GM21576 (cell line): ENCODE results near the gene OR52N4.
"Not testable (repeated sequence)": the region's sequence is repeated elsewhere in the genome, so short reads cannot be mapped to it uniquely, and the experiment has no call there.

Experiments used
- ATAC-seq: cut with Tn5 transposase; IDR thresholded peaks from one replicate; pipeline ENCODE4 v1.9.1; 2021; ENCODE audit warnings: mild to moderate bottlenecking, moderate library complexity; ENCODE audit not compliant: unreplicated experiment

OR52N4 gene

DNA sequence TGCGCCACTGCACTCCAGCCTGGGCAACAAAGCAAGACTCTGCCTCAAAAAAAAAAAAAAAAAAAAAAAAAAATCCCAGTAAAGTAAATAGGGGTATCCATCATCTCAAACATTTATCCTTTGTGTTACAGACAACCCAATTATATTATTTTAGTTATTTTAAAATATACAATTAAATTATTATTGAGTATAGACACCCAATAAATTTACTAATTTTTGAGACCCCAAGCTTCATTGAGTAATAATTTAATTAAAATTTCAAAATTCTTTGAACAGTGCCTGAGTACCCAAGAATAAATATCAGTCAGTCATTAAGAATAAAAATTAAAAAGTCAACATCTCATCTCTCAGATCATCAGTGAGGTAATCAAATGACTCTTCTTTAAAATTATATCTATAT is at the start of gene OR52N4:
Gene OR52N4 (plus strand): TSS at position 301 of the 400 bp plus-strand sequence. CDS start 498 bp downstream, outside the sequence.
- ATAC-seq: no peak

DNA sequence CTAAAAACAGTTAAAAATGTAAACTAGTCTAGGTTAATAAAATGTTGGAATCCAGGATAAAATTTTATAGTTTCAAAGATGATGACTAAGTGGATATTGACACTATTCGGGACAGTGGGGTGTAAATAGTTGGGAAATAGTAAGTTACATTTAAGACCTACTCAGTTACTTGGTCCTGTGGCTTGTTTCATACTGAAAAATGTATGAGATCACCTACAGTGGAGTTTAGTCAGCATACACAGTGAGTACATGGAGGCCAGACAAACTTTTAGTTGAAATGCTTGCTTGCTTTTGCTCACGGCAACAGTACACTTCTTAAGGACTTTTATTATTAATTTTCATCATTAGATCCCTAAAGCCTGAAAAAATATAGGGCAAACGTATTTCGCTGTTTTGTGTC is 48.4 kb upstream of the OR52N4 start:
- no peak for ATAC-seq

DNA sequence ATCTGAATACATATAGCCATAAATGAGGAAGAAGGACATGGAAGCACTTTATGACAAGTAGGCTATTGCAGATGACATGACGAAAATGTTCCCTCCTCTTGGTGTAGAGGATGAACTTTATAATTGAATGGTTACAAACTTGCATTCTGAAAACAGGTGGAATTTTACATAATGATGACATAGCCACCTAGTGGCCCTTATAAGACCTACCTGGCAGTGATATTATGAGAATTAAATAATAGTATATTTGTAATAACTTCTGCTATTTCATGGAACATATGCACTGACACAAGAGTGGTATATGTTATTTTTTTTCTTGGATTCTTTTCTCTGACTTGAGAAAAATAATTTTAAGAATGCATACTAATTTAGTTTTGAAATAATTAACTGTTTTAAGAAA is 41.5 kb upstream of the OR52N4 start:
- no peak for ATAC-seq

DNA sequence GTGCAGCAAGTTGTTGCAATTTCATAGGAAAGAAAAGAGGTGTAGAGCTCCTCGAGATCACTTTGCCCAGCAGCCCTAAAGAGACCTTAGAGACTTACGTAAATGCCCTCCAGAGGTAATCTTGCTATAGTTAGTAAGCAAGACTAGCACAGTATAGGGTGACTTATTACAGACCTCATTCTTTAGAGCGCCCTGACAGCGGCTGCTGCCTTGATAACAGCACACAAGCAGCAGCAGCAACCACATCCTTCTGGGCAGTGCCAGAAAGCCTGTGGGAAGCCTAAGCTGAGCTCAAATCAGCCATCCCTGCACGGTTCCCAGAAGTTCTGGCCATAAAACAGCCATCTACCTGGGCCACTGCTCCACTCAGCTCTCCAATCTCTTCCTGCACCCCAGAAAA is 40.3 kb upstream of the OR52N4 start:
- ATAC-seq: no peak

DNA sequence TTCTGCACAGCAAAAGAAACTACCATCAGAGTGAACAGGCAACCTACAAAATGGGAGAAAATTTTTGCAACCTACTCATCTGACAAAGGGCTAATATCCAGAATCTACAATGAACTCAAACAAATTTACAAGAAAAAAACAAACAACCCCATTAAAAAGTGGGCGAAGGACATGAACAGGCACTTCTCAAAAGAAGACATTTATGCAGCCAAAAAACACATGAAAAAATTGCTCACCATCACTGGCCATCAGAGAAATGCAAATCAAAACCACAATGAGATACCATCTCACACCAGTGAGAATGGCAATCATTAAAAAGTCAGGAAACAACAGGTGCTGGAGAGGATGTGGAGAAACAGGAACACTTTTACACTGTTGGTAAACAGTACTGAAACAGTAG is 37.5 kb upstream of the OR52N4 start:
- ATAC-seq: not testable (repeated sequence)

DNA sequence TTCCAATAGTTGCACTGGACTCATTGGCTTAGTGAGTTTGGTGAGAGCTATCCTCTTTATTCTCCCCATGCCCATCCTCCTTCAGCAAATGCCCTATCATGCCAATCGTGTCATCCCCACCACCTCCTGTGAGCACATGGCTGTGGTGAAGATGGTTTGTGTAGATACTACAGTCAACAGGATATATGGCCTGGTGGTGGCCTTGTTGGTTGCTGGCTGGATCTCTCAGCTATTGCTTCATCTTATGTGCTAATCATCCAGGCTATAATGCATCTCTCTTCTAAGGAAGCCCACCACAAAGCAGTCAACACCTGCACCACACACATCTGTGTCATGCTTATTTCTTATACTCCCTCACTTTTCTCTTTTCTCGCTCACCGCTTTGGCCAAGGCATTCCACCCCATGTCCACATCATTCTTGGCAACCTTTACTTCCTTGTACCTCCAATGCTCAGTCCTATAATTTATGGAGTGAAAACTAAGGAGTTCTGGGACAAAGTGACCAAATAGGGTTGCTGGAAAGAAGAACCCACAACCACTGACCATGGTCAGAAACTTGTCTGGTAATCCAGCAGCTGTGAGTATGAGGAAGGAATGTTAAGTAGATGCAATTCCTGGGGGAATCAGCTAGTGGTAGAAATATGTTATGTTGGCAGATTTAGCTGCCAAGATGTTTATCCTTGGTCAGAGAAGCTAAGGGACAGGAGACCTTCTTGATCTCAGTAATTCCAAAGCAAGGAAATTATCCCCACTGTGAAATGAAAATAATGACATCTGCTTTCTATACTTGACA is 34.1 kb upstream of the OR52N4 start:
- no peak for ATAC-seq

DNA sequence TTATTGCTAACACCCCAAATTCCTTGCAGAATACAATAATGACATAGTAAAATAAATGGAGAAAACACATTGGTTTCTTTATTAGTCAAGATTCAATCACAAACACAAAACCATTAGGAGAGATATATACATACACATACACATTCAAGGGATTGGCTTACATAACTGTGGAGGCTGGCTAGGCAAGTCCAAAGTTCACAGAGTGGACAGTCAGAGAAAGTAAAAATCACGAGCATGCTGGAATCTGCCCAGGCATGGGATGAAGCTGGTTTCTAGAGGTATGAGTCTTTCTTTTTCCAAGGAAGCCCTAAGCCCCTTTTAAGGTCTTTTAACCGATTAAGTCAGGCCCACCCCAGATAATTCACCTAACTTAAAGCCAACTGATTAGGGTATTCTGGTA is 31.4 kb upstream of the OR52N4 start:
- ATAC-seq: no peak

DNA sequence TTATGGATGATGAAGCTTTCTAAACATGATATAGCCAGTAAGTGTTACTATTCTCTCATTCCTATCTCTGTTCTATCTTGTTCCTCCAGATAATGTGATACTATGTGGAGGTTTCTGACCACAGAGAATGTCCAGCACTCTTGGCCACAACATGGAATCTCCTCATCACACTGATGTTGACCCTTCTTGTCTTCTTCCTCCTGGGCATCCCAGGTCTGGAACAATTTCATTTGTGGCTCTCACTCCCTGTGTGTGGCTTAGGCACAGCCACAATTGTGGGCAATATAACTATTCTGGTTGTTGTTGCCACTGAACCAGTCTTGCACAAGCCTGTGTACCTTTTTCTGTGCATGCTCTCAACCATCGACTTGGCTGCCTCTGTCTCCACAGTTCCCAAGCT is 27.7 kb upstream of the OR52N4 start:
- ATAC-seq: no peak

DNA sequence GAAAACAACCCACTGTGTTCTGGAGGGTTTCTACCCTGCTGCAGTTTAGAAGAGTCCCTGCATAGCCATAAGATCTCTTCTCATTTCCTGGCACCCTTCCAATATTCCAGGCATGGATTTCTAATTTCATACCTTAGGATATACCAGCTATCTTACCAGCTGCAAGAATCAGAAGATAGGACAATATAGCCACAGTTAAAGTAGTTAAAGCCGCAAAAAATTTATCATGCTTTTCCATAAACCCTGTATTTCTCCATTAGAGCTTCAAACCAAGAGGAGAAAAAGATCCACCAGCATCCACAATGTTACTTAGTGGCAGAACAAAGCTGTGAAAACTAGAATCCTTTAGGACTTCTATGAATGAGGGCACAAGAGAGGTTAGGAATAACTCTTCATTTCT is 26.4 kb upstream of the OR52N4 start:
- ATAC-seq: no peak

DNA sequence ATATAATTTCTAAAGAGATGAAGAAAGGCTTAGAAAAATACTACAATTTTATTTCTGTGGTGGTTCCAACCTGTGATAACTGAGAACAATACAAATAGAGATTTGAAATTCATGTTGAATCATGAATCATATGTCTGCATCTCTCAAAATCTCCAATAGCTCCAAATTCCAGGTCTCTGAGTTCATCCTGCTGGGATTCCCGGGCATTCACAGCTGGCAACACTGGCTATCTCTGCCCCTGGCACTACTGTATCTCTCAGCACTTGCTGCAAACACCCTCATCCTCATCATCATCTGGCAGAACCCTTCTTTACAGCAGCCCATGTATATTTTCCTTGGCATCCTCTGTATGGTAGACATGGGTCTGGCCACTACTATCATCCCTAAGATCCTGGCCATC is 17.6 kb upstream of the OR52N4 start, which contains the start of gene OR56B1:
Gene OR56B1 (plus strand): TSS at position 53 of the 400 bp plus-strand sequence. CDS start 69 bp downstream, at position 122.
- no peak for ATAC-seq

DNA sequence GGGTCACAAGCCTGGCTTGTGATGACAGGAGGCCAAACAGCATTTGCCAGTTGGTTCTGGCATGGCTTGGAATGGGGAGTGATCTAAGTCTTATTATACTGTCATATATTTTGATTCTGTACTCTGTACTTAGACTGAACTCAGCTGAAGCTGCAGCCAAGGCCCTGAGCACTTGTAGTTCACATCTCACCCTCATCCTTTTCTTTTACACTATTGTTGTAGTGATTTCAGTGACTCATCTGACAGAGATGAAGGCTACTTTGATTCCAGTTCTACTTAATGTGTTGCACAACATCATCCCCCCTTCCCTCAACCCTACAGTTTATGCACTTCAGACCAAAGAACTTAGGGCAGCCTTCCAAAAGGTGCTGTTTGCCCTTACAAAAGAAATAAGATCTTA is 17.0 kb upstream of the OR52N4 start:
- ATAC-seq: no peak

DNA sequence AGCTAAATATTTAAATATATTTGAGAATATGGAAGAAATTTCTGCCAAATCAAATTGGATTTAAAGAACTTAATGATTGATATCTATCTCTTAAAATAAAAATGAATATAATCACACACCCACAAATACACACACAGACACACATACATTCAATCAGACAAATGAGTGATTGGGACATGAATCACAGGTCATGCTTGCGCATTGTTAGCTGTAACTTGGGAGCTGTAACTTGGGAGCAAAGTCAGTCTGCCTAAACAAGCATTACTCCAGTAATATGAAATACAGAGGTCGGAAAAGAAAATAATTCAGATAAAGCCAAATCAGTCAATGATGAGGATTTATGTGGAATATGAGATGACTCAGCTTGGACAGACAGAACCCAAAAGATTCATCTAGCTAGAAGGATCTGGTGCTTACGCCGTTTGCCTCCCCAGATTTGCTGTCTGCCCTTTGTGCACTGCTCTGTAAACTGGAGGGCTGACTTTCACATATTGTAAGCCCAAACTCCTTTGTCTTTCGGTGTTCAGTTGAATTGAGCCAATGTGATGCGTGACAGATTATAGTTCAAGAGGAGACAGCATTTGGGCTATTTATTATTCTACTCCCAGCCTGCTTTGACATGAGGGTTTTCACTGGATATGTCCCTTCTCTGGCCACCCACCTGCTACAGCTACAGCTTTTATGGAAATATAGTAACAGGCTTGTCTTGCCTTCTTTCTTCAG is 16.2 kb upstream of the OR52N4 start:
- ATAC-seq: no peak

DNA sequence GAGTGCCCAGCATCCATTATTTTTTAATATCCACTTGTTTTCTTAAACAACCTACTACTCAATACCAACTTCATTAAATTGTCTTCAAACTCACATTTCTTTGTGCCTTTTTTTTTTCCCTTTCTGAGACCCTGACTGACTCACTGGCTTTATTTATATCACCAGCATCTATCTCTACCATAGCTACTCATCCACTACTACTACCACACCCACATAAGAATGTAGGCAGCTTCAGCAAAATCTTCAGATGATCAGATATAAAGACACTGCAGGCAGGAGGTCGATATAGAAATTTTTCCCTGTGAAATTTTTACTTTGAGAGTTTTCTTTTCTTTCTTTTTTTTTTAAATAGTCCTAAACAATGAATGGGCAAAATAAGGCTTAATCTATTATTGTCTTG is 15.6 kb upstream of the OR52N4 start:
- ATAC-seq: no peak

DNA sequence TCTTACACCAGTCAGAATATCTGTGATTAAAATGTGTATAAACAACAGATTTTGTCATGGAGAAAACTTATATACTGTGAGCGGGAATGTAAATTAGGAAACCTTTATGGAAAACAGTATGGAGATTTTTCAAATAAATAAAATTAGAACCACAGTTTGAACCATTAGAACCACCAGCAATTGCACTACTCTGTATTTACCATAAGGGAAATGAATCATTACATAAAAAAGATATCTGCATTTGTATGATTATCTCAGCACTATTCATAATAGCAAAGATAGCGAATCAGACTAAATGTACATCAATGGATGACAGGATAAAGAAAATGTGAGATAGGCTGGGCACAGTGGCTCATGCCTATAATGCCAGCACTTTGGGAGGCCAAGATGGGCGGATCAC is 7.4 kb upstream of the OR52N4 start:
- no peak for ATAC-seq

DNA sequence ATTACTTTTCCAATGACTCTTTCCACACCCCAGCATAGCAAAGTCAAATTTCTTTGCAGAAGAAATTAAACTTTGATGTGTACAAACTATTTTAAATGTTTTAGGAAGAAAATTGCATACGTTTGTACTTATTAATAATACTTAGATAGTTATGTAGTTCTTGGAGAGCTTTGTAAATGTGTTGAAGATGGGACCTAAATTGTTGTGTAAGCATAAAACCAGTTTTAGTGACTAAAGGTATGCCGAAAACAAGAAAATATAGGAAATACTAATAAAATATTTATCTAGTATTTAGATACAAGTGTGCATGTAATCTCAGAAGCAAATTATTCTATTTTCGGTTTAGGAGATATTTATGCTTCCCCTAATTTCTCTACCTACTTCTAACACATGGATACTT is 4.2 kb upstream of the OR52N4 start:
- no peak for ATAC-seq

DNA sequence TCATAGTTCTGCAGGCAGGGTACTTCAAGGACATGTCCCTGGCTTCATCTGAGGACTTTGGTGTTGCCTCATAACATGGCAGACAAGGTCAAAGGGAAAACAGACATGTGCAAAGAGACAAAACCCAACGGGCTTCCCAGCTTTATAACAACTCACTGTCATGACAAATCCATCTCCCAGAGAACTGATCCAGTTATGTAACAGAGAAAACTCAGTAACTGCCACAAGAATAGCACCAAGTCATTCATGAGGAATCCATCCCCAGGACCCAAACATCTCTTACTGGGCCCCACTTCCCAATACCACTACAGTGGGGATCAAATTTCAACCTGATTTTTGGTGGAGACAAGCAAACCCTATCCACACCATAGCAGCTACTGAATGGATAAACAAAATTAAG is 13.0 kb downstream of the OR52N4 start:
- ATAC-seq: no peak

DNA sequence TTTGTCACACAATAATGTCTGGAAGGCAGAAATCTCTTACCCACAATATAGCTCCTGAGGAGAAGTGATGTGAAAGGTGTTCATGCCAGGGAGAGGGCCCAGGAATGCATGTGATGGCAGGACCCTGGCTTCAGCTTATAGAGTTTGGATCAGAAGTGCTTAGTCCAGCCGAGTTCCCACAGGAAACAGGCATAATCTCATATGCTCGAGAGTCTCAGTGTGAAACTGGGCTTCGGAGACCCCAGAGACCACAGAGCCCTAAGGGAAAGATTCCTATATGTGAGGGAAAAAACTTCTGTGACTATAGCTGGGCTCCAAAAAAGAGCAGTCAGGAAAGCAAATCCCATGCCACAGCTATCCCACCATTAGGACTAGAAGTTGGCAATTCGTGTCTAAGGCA is 29.2 kb downstream of the OR52N4 start, which contains the start of gene OR52N5:
Gene OR52N5 (minus strand): TSS at position 101 of the 400 bp plus-strand sequence. CDS start 4,721 bp downstream, outside the sequence.
- ATAC-seq: no peak

DNA sequence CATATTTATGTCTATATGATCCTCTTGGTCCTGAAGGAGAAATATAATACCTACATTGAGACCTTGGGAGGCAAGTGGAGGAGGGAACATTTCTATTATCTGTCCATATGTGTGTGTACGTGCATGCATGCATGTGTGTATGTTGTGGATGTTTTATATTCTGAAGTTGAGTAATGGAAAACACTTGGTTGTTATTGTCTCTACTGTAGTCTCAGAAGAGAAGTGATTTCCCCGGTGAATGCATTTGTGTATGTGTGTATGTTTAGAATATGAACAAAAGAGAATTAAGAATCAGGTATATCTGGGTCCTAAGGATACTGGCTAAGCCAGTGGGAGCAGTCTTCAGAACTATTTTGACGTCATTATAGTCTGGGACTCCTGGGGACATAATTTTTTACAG is 37.1 kb downstream of the OR52N4 start, which contains the start of gene OR52N1:
Gene OR52N1 (minus strand): TSS at position 101 of the 400 bp plus-strand sequence. CDS start 2,449 bp downstream, outside the sequence.
- no peak for ATAC-seq

DNA sequence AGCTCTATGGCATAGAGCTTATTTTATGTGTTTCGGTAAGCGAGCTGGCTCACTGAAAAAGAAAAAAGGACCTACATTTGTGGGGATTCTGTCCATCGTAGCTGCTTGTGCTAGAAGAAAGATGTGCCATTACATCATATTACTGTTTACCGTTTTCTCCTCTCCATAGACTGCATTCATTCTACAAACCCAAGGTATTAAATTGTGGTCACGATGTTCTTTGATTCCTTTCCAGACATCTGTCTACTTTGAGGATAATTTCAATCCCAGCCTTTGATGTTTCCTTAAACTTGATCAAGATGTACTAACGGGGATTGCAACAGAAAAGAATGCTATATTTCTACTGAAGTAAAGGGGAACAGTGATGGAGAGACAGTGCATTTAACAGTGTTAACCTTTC is 42.5 kb downstream of the OR52N4 start:
- no peak for ATAC-seq

DNA sequence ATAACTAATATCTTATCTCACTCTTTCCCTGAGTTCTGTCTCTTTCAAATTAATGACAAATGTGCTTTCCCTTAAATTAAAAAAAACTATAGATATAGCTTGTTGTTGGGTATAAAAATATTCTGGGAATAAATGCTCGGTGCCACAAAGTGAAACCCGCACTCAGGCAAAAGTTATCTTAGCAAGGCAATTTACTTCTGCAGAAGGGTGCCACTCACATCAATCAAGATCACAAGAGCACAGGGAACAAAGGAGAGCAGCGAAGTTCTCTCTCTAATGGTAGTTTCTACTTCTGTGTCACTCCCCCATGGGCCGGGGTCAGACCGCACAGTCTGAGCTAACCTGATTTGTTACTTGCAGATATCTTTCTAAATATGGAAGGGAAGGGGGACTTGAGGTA is 49.9 kb downstream of the OR52N4 start:
- ATAC-seq: no peak
